Heart right ventricle (tissue), 16 donors: ENCODE measurements around the gene SYNPO2L. TPM values are rescaled to one million over a fixed set of nuclear protein-coding genes. Genes with fewer than 3 reads are reported as not detected.
"Not testable (repeated sequence)": the region's sequence is repeated elsewhere in the genome, so short reads cannot be mapped to it uniquely, and the experiment has no call there.

Source experiments
- ATAC-seq, 8 donors: fragments of 200-7000 bp; cut with Tn5 transposase; one replicate each; pipeline ENCODE4 v1.9.1; 2020; ENCODE audit warnings: mild to moderate bottlenecking in 8 of 8, moderate library complexity in 8 of 8, moderate number of reproducible peaks in 1 of 8
- DNase-seq, 2 donors: peaks; one replicate each; pipeline ENCODE4 v3.0.0-alpha.2; 2020
- H3K27ac ChIP-seq, 10 donors: fragments of 200-600 bp; sonication (generic) in 2 of 10; one replicate each; pipeline versions ENCODE4 v1.5.0 to v1.8.0; 2020 to 2022; ENCODE audit warnings: mild to moderate bottlenecking in 3 of 10
- H3K27me3 ChIP-seq, 7 donors: fragments of 200-600 bp; one replicate each; pipeline ENCODE4 v1.8.0; 2021 to 2022; ENCODE audit warnings: mild to moderate bottlenecking in 2 of 7
- H3K36me3 ChIP-seq, 9 donors: fragments of 200-600 bp; sonication (generic) in 1 of 9; one replicate each; pipeline versions ENCODE4 v1.5.0 to v1.8.0; 2020 to 2022; ENCODE audit warnings: mild to moderate bottlenecking in 2 of 9
- H3K4me1 ChIP-seq, 9 donors: fragments of 200-600 bp; sonication (generic) in 1 of 9; one replicate each; pipeline versions ENCODE4 v1.5.0 to v1.8.0; 2020 to 2022; ENCODE audit warnings: mild to moderate bottlenecking in 4 of 9
- H3K4me3 ChIP-seq, 10 donors: fragments of 200-600 bp; sonication (generic) in 2 of 10; one replicate each; pipeline versions ENCODE4 v1.5.0 to v1.8.0; 2020 to 2022; ENCODE audit warnings: mild to moderate bottlenecking in 7 of 10, moderate library complexity in 2 of 10
- H3K9me3 ChIP-seq, 11 donors: fragments of 200-600 bp in 10 of 11; sonication (generic) in 2 of 11; one replicate each; pipeline versions ENCODE4 v1.5.0 to v1.8.0; 2013 to 2022; ENCODE audit warnings: mild to moderate bottlenecking in 2 of 11, control low read depth in 1 of 11, moderate library complexity in 1 of 11
- CTCF ChIP-seq, 9 donors: fragments of 200-600 bp; sonication (generic) in 2 of 9; IDR thresholded peaks; one replicate each; pipeline versions ENCODE4 v1.5.0 to v1.8.0; 2021 to 2022; ENCODE audit warnings: antibody characterized with exemption in 9 of 9, mild to moderate bottlenecking in 5 of 9, moderate library complexity in 1 of 9
- WGBS, 2 donors: extraction: QIAGEN DNeasy Blood & Tissue Kit; methylation state at CpG; one replicate each; pipeline ENCODE4 v1.1.7; 2013; ENCODE audit warnings: inconsistent platforms in 1 of 2; 5-methylcytosine and 5-hydroxymethylcytosine counted together
- intact Hi-C, 10 donors: fragments of 100-400 bp; cut with DNase I; formaldehyde crosslinking; loops; one replicate each; pipeline versions ENCODE4 v1.11.1 to v1.14.2; 2022
- long read RNA-seq, 3 donors: library from polyadenylated mRNA; unstranded; transcript quantifications; one replicate each; pipeline ENCODE4 v2.0.0, GENCODE V29; 2020 to 2021
- polyA plus RNA-seq, 2 donors: library from polyadenylated mRNA; stranded (reverse); fragments of 200-250 nt; gene quantifications; one replicate each; pipeline ENCODE4 v1.2.3, GENCODE V29; 2013
- total RNA-seq, 10 donors: library from RNA; stranded (reverse); fragmentation: NEBNext Ultra II Directional in 3 of 10; extraction: Animal tissue kit (Norgen Biotek cat#: 25700) in 3 of 10; gene quantifications; one replicate each; pipeline versions ENCODE4 v1.2.1 to v1.2.4, GENCODE V29; 2021 to 2023
- donor health status: Arrhythmogenic right ventricular cardiomyopathy.
- donor health status: ischemic (EF 13 %, LVEDD 7.1; RV severe dilation, severe dysfunction).
- donor health status: healthy with polysubstance abuse.
- donor health status: DM: no; HTN: yes; CAD: no.
- donor health status: DM: no; HTN: no; CAD: no.
- donor health status: ischemic (EF 25% LVEDD 6.9; RV normal size, moderate dysfunction).
- donor health status: ischemic (EF 25% LVEDD 5.7; RV mildly dilated, moderate dysfunction).
- donor health status: healthy.
- donor health status: DM: yes; HTN: yes; CAD: no.
- donor health status: Ischemic cardiomyopathy.
- donor health status: ischemic (EF 35%, LVEDD 5.7; RV mildly dilated, moderate dysfunction).
- donor health status: nonischemic (EF 11% LVEDD 7.7; RV severe dilation, severe dysfunction).
- donor health status: DM: yes; HTN: yes; CAD: no.
- donor health status: PGD.
- donor health status: ischemic (EF 29% LVEDD 5.4; RV normal size, mild dysfunction).
- donor health status: nonischemic (EF 23%, LVEDD 6.1; RV moderate dilation, normal function).

SYNPO2L gene
- 100 to 1,000 TPM; 120 to 833 (median 469) TPM for total RNA-seq
- 100 to 1,000 TPM in 1 of 2 donors, 10 to 100 TPM in 1; 61.6 to 147 TPM for polyA plus RNA-seq
- long read RNA-seq, donor 1, full-length matches to known transcripts: 4 of 106 reads
- long read RNA-seq, donor 1, partial matches to known transcripts: 99 of 106 reads
- long read RNA-seq, donor 1, other reads (novel, unspliced or antisense): 3 of 106 reads
- long read RNA-seq, donor 2, full-length matches to known transcripts: 2 of 371 reads
- long read RNA-seq, donor 2, partial matches to known transcripts: 1 of 371 reads
- long read RNA-seq, donor 2, other reads (novel, unspliced or antisense): 368 of 371 reads
- long read RNA-seq, donor 3, full-length matches to known transcripts: 1 of 247 reads
- long read RNA-seq, donor 3, partial matches to known transcripts: 1 of 247 reads
- long read RNA-seq, donor 3, other reads (novel, unspliced or antisense): 245 of 247 reads

GRCh38 chr10:73655990-73656298 is at the start of gene SYNPO2L:
Gene SYNPO2L (minus strand): TSS chr10:73656029. CDS start chr10:73655922, 107 bp downstream.
- Histone ChIP-seq H3K27me3 (no peaks in the 10 kb centered on the region), H3K36me3 (peaks cover 0 to 4% (median 0%) of the 10 kb centered on the region in 9 donors), H3K4me3 (peak within 1 kb of the TSS; percentile 7 to 59 (median 52)), H3K4me1 (peaks cover 5 to 58% (median 20%) of the 10 kb centered on the region in 9 donors), H3K9me3 (no peaks in the 10 kb centered on the region), H3K27ac (peak within 1 kb of the TSS; percentile 69 to 97 (median 90))
- ATAC-seq (peak; percentile 63 to 87 (median 84)), DNase-seq (peak; percentile 54 to 79)
- 25 to 37% methylated on average over 5 of the region's 5 CpGs for WGBS, 2 donors
- intact Hi-C loops: loop anchor here in 1 of 10 donors (10.0 kb wide), 1 partner anchor 59 kb away; no protein-coding TSS in a partner anchor
- TF ChIP-seq CTCF (IDR thresholded peaks at IDR 0.05): no peak

GRCh38 chr10:73703924-73704323 is 48.1 kb upstream of the SYNPO2L start:
- intact Hi-C loops: not testable (repeated sequence)

GRCh38 chr10:73698819-73699218 is 43.0 kb upstream of the SYNPO2L start:
- ATAC-seq, H3K27me3 ChIP-seq, H3K9me3 ChIP-seq, H3K4me3 ChIP-seq, H3K4me1 ChIP-seq, intact Hi-C loops, H3K27ac ChIP-seq, DNase-seq: not testable (repeated sequence)
- peaks cover 0 to 40% (median 0%) of the 10 kb centered on the region in 9 donors for H3K36me3 ChIP-seq
- 94 to 98% methylated on average over 2 of the region's 2 CpGs for WGBS, 2 donors

More at GRCh38 chr10:73703924-73704323, 48.1 kb upstream of the SYNPO2L start:
- H3K9me3 ChIP-seq, ATAC-seq, H3K27me3 ChIP-seq, H3K4me3 ChIP-seq, DNase-seq, H3K27ac ChIP-seq, H3K4me1 ChIP-seq: not testable (repeated sequence)
- peaks cover 0 to 44% (median 0%) of the 10 kb centered on the region in 9 donors for H3K36me3 ChIP-seq

- H3K27ac ChIP-seq, H3K9me3 ChIP-seq, ATAC-seq, H3K4me3 ChIP-seq, DNase-seq, intact Hi-C loops, H3K4me1 ChIP-seq, H3K27me3 ChIP-seq: not testable (repeated sequence)
- peaks cover 0 to 40% (median 0%) of the 10 kb centered on the region in 9 donors for H3K36me3 ChIP-seq
- 95 to 98% methylated on average over 13 to 16 of the region's 16 CpGs for WGBS, 2 donors
These were observed 41.9 kb upstream of the SYNPO2L start, which contains the start of gene AGAP5 for GRCh38 chr10:73697675-73698159. Gene AGAP5 (minus strand): TSS chr10:73698109. CDS start chr10:73697755, 354 bp downstream.

GRCh38 chr10:73695302-73695701 is 39.5 kb upstream of the SYNPO2L start:
- DNase-seq, H3K27me3 ChIP-seq, ATAC-seq, H3K4me1 ChIP-seq, intact Hi-C loops, H3K27ac ChIP-seq, H3K4me3 ChIP-seq, H3K9me3 ChIP-seq: not testable (repeated sequence)
- H3K36me3 ChIP-seq: peaks cover 0 to 41% (median 0%) of the 10 kb centered on the region in 9 donors

GRCh38 chr10:73690755-73691154 is 34.9 kb upstream of the SYNPO2L start:
- H3K9me3 ChIP-seq, H3K4me1 ChIP-seq, H3K27me3 ChIP-seq, intact Hi-C loops, H3K27ac ChIP-seq, DNase-seq, H3K4me3 ChIP-seq, ATAC-seq: not testable (repeated sequence)
- peaks cover 0 to 33% (median 0%) of the 10 kb centered on the region in 9 donors for H3K36me3 ChIP-seq
- 97 to 98% methylated on average over 6 of the region's 6 CpGs for WGBS, 2 donors

- WGBS, 2 donors: 96 to 99% methylated on average over 10 to 21 of the region's 28 CpGs
- peaks cover 0 to 39% (median 0%) of the 10 kb centered on the region in 9 donors for H3K36me3 ChIP-seq
- H3K4me3 ChIP-seq, ATAC-seq, intact Hi-C loops, H3K9me3 ChIP-seq, DNase-seq, H3K4me1 ChIP-seq, H3K27me3 ChIP-seq, H3K27ac ChIP-seq: not testable (repeated sequence)
These were observed 33.8 kb upstream of the SYNPO2L start for GRCh38 chr10:73689596-73689995.

- ATAC-seq, H3K4me3 ChIP-seq, intact Hi-C loops, H3K27me3 ChIP-seq, H3K4me1 ChIP-seq, H3K9me3 ChIP-seq, H3K27ac ChIP-seq, DNase-seq: not testable (repeated sequence)
- WGBS, 2 donors: 89 to 95% methylated on average over 1 of the region's 1 CpG
- H3K36me3 ChIP-seq: peaks cover 0 to 31% (median 0%) of the 10 kb centered on the region in 9 donors
These were observed 31.8 kb upstream of the SYNPO2L start for GRCh38 chr10:73687641-73688040.

- 81 to 83% methylated on average over 7 to 11 of the region's 20 CpGs for WGBS, 2 donors
- H3K36me3 ChIP-seq, H3K4me1 ChIP-seq, H3K4me3 ChIP-seq, H3K27ac ChIP-seq, intact Hi-C loops, H3K9me3 ChIP-seq, H3K27me3 ChIP-seq, DNase-seq, ATAC-seq: not testable (repeated sequence)
These were observed 18.7 kb upstream of the SYNPO2L start for GRCh38 chr10:73674546-73674945.

- H3K36me3 ChIP-seq, H3K4me3 ChIP-seq, H3K4me1 ChIP-seq, intact Hi-C loops, ATAC-seq, H3K27ac ChIP-seq, H3K27me3 ChIP-seq, DNase-seq, H3K9me3 ChIP-seq: not testable (repeated sequence)
- WGBS, 2 donors: 91 to 97% methylated on average over 3 of the region's 4 CpGs
These were observed 12.5 kb upstream of the SYNPO2L start for GRCh38 chr10:73668378-73668777.
